ENCODE data around the gene SCNN1G.
"Not testable (repeated sequence)": the region's sequence is repeated elsewhere in the genome, so short reads cannot be mapped to it uniquely, and the experiment has no call there.

SCNN1G gene

GRCh38 chr16:23207485-23207884 lies 24.9 kb downstream of the SCNN1G start:
- no peak for DNase-seq (ENCODE audit: low spot score)

- DNase-seq (ENCODE audit: low spot score), result no peak
Measured at GRCh38 chr16:23209606-23210005, 27.1 kb downstream of the SCNN1G start.

GRCh38 chr16:23213831-23214230 lies 31.3 kb downstream of the SCNN1G start:
- no peak for DNase-seq (ENCODE audit: low spot score)

- no peak for DNase-seq (ENCODE audit: low spot score)
Measured at GRCh38 chr16:23214796-23215195, 32.3 kb downstream of the SCNN1G start.

- DNase-seq (ENCODE audit: low spot score), result no peak
Measured at GRCh38 chr16:23215435-23215834, 32.9 kb downstream of the SCNN1G start.

- no peak for DNase-seq (ENCODE audit: low spot score)
Measured at GRCh38 chr16:23216658-23217246, 34.2 kb downstream of the SCNN1G start.

- no peak for DNase-seq (ENCODE audit: low spot score)
Measured at GRCh38 chr16:23217646-23218045, 35.1 kb downstream of the SCNN1G start.

- no peak for DNase-seq (ENCODE audit: low spot score)
Measured at GRCh38 chr16:23222929-23223328, 40.4 kb downstream of the SCNN1G start.

GRCh38 chr16:23223368-23223767 lies 40.8 kb downstream of the SCNN1G start:
- DNase-seq (ENCODE audit: low spot score), result no peak

- no peak for DNase-seq (ENCODE audit: low spot score)
Measured at GRCh38 chr16:23225109-23225508, 42.6 kb downstream of the SCNN1G start.

GRCh38 chr16:23225634-23226033 lies 43.1 kb downstream of the SCNN1G start:
- no peak for DNase-seq (ENCODE audit: low spot score)

GRCh38 chr16:23227529-23227928 lies 45.0 kb downstream of the SCNN1G start:
- no peak for DNase-seq (ENCODE audit: low spot score)

GRCh38 chr16:23229714-23230113 lies 47.2 kb downstream of the SCNN1G start:
- no peak for DNase-seq (ENCODE audit: low spot score)

- DNase-seq (ENCODE audit: low spot score), result no peak
Measured at GRCh38 chr16:23232806-23233205, 50.3 kb downstream of the SCNN1G start.

GRCh38 chr16:23235176-23235575 lies 52.6 kb downstream of the SCNN1G start:
- no peak for DNase-seq (ENCODE audit: low spot score)

- no peak for DNase-seq (ENCODE audit: low spot score)
Measured at GRCh38 chr16:23236983-23237382, 54.4 kb downstream of the SCNN1G start.

GRCh38 chr16:23240994-23241393 lies 58.4 kb downstream of the SCNN1G start:
- no peak for DNase-seq (ENCODE audit: low spot score)

GRCh38 chr16:23244122-23244521 lies 61.6 kb downstream of the SCNN1G start:
- no peak for DNase-seq (ENCODE audit: low spot score)

GRCh38 chr16:23245268-23245667 lies 62.7 kb downstream of the SCNN1G start:
- DNase-seq (ENCODE audit: low spot score), result no peak

- no peak for DNase-seq (ENCODE audit: low spot score)
Measured at GRCh38 chr16:23248261-23249194, 66.0 kb downstream of the SCNN1G start.

- DNase-seq (ENCODE audit: low spot score), result no peak
Measured at GRCh38 chr16:23249830-23250229, 67.3 kb downstream of the SCNN1G start.

- DNase-seq (ENCODE audit: low spot score), result no peak
Measured at GRCh38 chr16:23252310-23252709, 69.8 kb downstream of the SCNN1G start.

GRCh38 chr16:23253650-23254049 lies 71.1 kb downstream of the SCNN1G start:
- DNase-seq (ENCODE audit: low spot score), result not testable (repeated sequence)

- no peak for DNase-seq (ENCODE audit: low spot score)
Measured at GRCh38 chr16:23254338-23254737, 71.8 kb downstream of the SCNN1G start.

Measured in D341Med (cell line).